Fibroblast of lung (primary cell): ENCODE measurements around the gene CDH4.

ENCODE experiments used
- CTCF ChIP-seq, 2 donors: IDR thresholded peaks in 1 of 2; conservative IDR thresholded peaks in 1 of 2; 1 replicate in 1 of 2; 2 replicates in 1 of 2; pipeline ENCODE4 v1.5.1; 2011 to 2012; ENCODE audit warnings: low read length in 2 of 2, control low read depth in 1 of 2, inconsistent platforms in 1 of 2, low read depth in 1 of 2, mild to moderate bottlenecking in 1 of 2
- EZH2 ChIP-seq: IDR thresholded peaks from 2 replicates; pipeline ENCODE4 v1.5.1; 2012; ENCODE audit warnings: low read length, control low read depth, mild to moderate bottlenecking; ENCODE audit errors: missing control alignments

- TF ChIP-seq CTCF (conservative IDR thresholded peaks at IDR 0.05 in 1 of 2, IDR thresholded peaks at IDR 0.05 in 1 of 2; ENCODE audit: low read depth in 1 of 2, low read length in 2 of 2) (no peak), EZH2 (no peak)
Observed at GRCh38 chr20:61806995-61807394, 554.9 kb downstream of the CDH4 start.
